Measurements from ENCODE around the gene TOX3.

Gene TOX3

DNA sequence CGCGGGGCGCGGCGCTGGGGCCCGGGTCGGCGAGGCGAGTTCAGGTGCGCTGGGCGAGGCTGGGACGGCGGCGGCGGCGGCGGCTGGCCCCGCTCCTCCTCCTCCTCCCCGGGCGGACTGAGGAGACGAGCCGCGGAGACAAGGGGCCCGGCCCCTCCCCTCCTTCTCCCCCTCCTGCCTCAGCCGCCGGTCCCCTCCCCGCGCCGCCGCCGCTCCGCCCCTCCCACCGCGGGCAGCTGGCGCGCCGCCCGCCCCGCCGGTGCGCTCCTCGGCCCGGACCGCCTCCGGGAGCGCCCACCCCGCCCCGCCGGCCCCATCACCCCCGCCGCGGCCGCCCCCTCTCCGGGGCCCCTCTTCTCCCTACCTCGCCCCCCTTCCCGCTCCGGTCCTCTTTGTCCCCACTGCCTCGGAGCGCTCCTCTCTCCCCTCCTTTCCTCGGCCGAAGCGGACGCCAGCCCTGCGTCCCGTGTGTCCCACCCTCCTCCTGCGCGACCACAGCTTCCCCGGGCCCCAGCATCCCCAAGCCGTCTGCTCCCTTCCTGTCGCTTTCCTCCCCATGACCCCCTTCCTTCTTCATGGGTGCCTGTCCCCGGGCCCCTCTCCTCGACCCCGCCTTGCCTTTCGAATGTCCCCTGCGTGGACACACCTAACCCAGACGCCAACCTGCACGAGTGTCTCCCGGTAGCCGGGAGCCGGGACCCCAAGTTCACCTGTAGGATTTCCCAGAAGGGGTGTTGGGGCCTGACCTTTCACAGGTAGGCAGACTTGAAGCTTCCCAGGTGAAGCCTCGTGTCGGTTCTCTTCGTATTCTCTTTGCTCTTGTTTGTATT, at the start of gene TOX3:
TSS of gene TOX3 (minus strand) at position 140 of the 830 bp plus-strand sequence. CDS start 420 bp downstream, outside the sequence.
- H3K27me3 ChIP-seq (ENCODE audit: control insufficient read depth in 2 of 2, insufficient read depth in 2 of 2, low read length in 2 of 2): no peaks in the 10 kb centered on the region
- peak within 1 kb of the TSS; percentile 70 to 90 for H3K9ac ChIP-seq (ENCODE audit: low read depth in 1 of 2, low read length in 2 of 2)

DNA sequence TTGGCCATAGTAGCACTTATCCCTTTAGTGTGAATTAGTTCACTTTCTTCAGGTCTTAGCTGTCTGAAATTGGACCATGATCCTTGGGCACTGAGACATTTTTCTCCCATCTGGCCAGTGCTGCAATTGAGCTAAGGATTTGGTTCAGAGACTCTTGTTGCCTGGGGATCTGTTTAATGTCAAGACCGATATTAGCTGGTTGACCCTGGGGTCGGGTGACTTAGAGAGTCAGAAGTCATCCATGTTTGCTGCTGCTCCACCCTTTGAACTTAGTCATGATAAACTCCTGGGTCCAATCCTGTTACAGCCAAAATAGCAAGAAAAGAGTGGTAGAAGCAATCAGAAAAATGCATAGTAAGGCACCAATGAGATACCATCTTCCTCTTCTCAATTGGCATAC, 45.8 kb upstream of the TOX3 start:
- H3K4me1 ChIP-seq (ENCODE audit: control insufficient read depth in 2 of 2, insufficient read depth in 2 of 2, low read length in 2 of 2): no peaks in the 10 kb centered on the region
- no peaks in the 10 kb centered on the region for H3K27me3 ChIP-seq (ENCODE audit: control insufficient read depth in 2 of 2, insufficient read depth in 2 of 2, low read length in 2 of 2)
- no peaks in the 10 kb centered on the region for H3K36me3 ChIP-seq (ENCODE audit: control insufficient read depth in 2 of 2, insufficient read depth in 2 of 2, low read length in 2 of 2)
- no peaks in the 10 kb centered on the region for H3K9me3 ChIP-seq (ENCODE audit: control insufficient read depth in 2 of 2, low read length in 2 of 2)
- no peak overlapping the region for H3K27ac ChIP-seq (ENCODE audit: low read depth in 2 of 2, low read length in 2 of 2)
- no peak overlapping the region for H3K9ac ChIP-seq (ENCODE audit: low read depth in 1 of 2, low read length in 2 of 2)
- H3K4me3 ChIP-seq (ENCODE audit: low read length in 2 of 2): no peak overlapping the region

More for the DNA sequence above, at the start of gene TOX3:
- H3K4me1 ChIP-seq (ENCODE audit: control insufficient read depth in 2 of 2, insufficient read depth in 2 of 2, low read length in 2 of 2): peaks cover 5 to 19% of the 10 kb centered on the region in 2 donors
- H3K9me3 ChIP-seq (ENCODE audit: control insufficient read depth in 2 of 2, low read length in 2 of 2): no peaks in the 10 kb centered on the region
- H3K27ac ChIP-seq (ENCODE audit: low read depth in 2 of 2, low read length in 2 of 2): peak within 1 kb of the TSS; percentile 71 to 85
- peak within 1 kb of the TSS; percentile 82 to 91 for H3K4me3 ChIP-seq (ENCODE audit: low read length in 2 of 2)
- H3K36me3 ChIP-seq (ENCODE audit: control insufficient read depth in 2 of 2, insufficient read depth in 2 of 2, low read length in 2 of 2): no peaks in the 10 kb centered on the region

DNA sequence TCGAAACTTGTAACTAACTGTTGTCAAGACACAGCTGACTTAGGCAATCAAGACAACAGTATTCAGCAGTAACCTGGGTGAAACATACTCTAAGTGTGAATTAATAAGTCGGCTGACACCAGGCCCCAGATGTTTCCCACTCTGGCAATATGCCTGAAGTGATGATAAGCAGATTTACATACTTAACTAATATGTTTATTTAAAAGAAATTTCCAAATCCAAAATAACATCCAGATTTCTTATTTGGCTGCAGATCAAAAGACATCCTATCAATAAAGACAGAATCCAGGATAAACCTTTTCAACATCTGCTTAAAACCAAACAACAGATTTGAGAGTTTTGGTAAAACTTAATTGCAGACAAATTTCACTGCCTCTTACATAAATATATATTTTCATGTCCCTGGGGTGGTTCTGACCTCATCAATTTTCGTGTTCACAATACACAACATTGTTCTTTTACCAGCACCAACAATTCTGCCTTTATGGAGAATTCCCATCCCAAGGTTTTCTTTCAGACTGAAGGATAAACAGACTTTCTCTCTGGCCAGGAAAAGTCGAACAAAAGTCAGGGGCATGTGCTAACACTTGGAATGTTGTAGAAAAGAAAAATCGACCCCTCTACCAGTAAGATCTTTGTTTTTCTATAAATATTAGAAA, 45.1 kb upstream of the TOX3 start:
- no peaks in the 10 kb centered on the region for H3K9me3 ChIP-seq (ENCODE audit: control insufficient read depth in 2 of 2, low read length in 2 of 2)
- H3K9ac ChIP-seq (ENCODE audit: low read depth in 1 of 2, low read length in 2 of 2): no peak overlapping the region
- H3K27ac ChIP-seq (ENCODE audit: low read depth in 2 of 2, low read length in 2 of 2): no peak overlapping the region
- no peaks in the 10 kb centered on the region for H3K27me3 ChIP-seq (ENCODE audit: control insufficient read depth in 2 of 2, insufficient read depth in 2 of 2, low read length in 2 of 2)
- H3K4me1 ChIP-seq (ENCODE audit: control insufficient read depth in 2 of 2, insufficient read depth in 2 of 2, low read length in 2 of 2): no peaks in the 10 kb centered on the region
- no peak overlapping the region for H3K4me3 ChIP-seq (ENCODE audit: low read length in 2 of 2)
- H3K36me3 ChIP-seq (ENCODE audit: control insufficient read depth in 2 of 2, insufficient read depth in 2 of 2, low read length in 2 of 2): no peaks in the 10 kb centered on the region

DNA sequence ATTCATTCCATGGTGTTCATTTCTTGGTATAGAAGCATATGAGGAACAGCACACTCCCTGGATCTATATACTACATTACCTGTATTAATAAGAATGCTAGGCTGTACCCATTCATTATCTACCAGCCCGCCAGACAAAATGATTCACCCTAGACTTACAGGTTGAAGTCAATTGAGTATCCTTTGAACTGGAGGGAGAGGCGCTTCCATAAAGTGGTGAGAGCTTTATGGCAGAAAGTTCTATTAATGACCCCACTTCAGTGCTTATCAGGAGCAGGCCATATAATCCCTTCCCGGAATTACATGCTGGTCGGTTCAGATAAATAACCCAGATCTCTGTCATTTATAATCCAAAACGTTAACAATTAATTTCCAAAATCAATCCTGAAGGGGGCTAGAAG, 44.5 kb upstream of the TOX3 start:
- no peak overlapping the region for H3K27ac ChIP-seq (ENCODE audit: low read depth in 2 of 2, low read length in 2 of 2)
- H3K4me3 ChIP-seq (ENCODE audit: low read length in 2 of 2): no peak overlapping the region
- H3K4me1 ChIP-seq (ENCODE audit: control insufficient read depth in 2 of 2, insufficient read depth in 2 of 2, low read length in 2 of 2): no peaks in the 10 kb centered on the region
- H3K36me3 ChIP-seq (ENCODE audit: control insufficient read depth in 2 of 2, insufficient read depth in 2 of 2, low read length in 2 of 2): no peaks in the 10 kb centered on the region
- no peaks in the 10 kb centered on the region for H3K9me3 ChIP-seq (ENCODE audit: control insufficient read depth in 2 of 2, low read length in 2 of 2)
- H3K9ac ChIP-seq (ENCODE audit: low read depth in 1 of 2, low read length in 2 of 2): no peak overlapping the region
- no peaks in the 10 kb centered on the region for H3K27me3 ChIP-seq (ENCODE audit: control insufficient read depth in 2 of 2, insufficient read depth in 2 of 2, low read length in 2 of 2)

DNA sequence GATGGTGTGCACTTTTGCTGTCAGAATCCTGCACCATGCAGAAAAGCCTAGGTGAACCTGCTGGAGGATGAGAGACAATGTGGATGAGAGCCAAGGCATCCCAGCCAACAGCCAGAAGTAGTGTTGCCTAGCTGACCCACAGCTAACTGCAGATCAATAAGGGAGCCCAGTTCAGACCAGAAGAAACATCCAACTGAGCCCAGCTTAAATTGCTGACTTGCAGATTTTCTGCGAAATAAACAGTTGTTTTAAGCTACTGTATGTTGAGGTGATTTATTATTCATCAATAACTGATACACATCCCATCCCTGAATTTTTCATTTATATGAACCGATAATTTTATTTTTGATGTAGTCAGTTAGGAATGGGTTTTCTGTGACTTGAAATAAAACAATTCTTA, 39.2 kb upstream of the TOX3 start:
- Histone ChIP-seq H3K27me3 (ENCODE audit: control insufficient read depth in 2 of 2, insufficient read depth in 2 of 2, low read length in 2 of 2) (no peaks in the 10 kb centered on the region), H3K9ac (ENCODE audit: low read depth in 1 of 2, low read length in 2 of 2) (no peak overlapping the region), H3K4me1 (ENCODE audit: control insufficient read depth in 2 of 2, insufficient read depth in 2 of 2, low read length in 2 of 2) (no peaks in the 10 kb centered on the region), H3K9me3 (ENCODE audit: control insufficient read depth in 2 of 2, low read length in 2 of 2) (no peaks in the 10 kb centered on the region), H3K4me3 (ENCODE audit: low read length in 2 of 2) (no peak overlapping the region), H3K36me3 (ENCODE audit: control insufficient read depth in 2 of 2, insufficient read depth in 2 of 2, low read length in 2 of 2) (no peaks in the 10 kb centered on the region), H3K27ac (ENCODE audit: low read depth in 2 of 2, low read length in 2 of 2) (no peak overlapping the region)

DNA sequence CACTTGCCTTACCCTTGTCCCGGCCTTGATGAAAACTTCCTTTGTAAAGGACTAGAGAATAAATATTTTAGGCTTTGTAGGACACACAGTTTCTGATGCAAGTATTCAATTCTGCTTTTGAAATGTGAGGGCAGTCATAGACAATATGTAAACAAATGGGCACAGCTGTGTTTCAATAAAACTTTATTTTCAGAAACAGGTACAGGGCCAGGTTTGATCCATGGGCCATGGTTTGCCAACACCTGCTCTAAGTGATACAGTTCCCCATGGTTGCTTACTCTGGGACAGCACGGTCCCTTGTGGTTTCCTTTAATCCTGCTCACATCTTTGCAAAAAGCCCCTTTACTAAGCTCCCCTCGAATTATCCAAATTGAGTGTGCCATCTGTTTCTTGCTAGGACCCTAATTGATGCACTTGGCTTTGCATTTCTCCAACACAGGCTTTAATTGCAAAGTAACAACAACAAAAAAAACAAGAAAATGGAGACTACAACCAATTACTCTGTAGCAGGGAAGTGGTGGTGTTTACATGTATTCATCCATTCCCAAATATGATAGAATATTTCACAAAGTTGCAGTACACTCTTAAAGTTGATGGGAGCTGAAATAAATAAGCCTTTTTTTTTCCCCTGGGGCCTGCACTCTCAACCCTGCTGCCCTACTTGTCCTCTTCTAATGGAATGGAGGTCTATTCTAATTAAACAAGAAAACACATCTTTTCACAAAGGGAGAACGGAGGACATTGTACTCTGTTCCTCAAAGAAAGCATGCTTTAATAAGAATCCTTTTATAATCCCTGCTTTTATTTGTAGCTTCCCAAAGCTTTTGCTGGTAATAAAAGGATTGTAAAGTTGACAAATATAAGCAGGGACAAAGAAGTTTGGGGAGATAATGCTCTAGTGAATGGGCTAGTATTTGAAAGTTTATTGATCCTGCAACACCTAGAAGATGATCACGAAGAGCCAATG, 37.7 kb upstream of the TOX3 start:
- no peaks in the 10 kb centered on the region for H3K9me3 ChIP-seq (ENCODE audit: control insufficient read depth in 2 of 2, low read length in 2 of 2)
- H3K4me3 ChIP-seq (ENCODE audit: low read length in 2 of 2): no peak overlapping the region

DNA sequence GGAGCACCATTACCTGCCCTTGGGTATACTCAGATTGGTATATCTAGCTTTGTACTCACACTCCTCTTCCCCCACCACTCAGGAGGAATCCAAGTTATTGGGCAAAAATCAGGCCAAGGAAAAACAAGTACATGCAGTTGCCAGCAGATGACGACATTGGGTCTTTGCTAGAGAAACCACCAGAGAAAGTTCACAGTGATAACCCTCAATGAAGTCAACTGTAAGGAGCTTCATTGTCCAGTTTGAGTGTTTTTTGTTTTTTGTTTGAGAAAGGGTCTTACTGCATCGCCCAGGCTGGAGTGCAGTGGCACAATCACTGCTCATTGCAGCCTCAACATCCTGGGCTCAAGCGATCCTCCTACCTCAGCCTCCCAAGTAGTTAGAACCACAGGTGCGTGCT, 34.6 kb upstream of the TOX3 start:
- Histone ChIP-seq H3K27me3 (ENCODE audit: control insufficient read depth in 2 of 2, insufficient read depth in 2 of 2, low read length in 2 of 2) (no peaks in the 10 kb centered on the region), H3K9ac (ENCODE audit: low read depth in 1 of 2, low read length in 2 of 2) (no peak overlapping the region), H3K4me1 (ENCODE audit: control insufficient read depth in 2 of 2, insufficient read depth in 2 of 2, low read length in 2 of 2) (peaks cover 0 to 11% of the 10 kb centered on the region in 2 donors), H3K27ac (ENCODE audit: low read depth in 2 of 2, low read length in 2 of 2) (no peak overlapping the region), H3K4me3 (ENCODE audit: low read length in 2 of 2) (no peak overlapping the region), H3K9me3 (ENCODE audit: control insufficient read depth in 2 of 2, low read length in 2 of 2) (no peaks in the 10 kb centered on the region), H3K36me3 (ENCODE audit: control insufficient read depth in 2 of 2, insufficient read depth in 2 of 2, low read length in 2 of 2) (no peaks in the 10 kb centered on the region)

More for the DNA sequence above, 37.7 kb upstream of the TOX3 start:
- Histone ChIP-seq H3K27ac (ENCODE audit: low read depth in 2 of 2, low read length in 2 of 2) (no peak overlapping the region), H3K4me1 (ENCODE audit: control insufficient read depth in 2 of 2, insufficient read depth in 2 of 2, low read length in 2 of 2) (no peaks in the 10 kb centered on the region), H3K36me3 (ENCODE audit: control insufficient read depth in 2 of 2, insufficient read depth in 2 of 2, low read length in 2 of 2) (no peaks in the 10 kb centered on the region), H3K27me3 (ENCODE audit: control insufficient read depth in 2 of 2, insufficient read depth in 2 of 2, low read length in 2 of 2) (no peaks in the 10 kb centered on the region), H3K9ac (ENCODE audit: low read depth in 1 of 2, low read length in 2 of 2) (no peak overlapping the region)

DNA sequence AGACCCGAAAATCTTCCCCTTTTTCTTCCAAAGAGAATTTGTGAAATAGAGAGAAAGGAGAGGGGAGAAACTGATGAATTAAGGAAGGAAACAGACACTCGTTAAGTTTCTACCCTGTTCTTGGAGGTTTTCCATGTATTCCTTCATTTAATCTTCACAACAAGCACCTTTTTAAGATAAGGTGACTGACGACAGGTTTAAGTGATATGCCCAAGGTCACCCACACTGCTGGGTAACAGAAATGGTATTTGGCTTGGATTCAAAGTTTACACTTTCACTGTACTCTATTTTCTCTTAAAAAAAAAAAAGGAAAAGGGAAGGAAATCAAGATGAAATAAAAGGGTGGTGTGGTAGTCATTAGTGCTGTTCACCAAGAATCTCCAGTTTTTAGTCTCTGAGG, 33.5 kb upstream of the TOX3 start:
- Histone ChIP-seq H3K27ac (ENCODE audit: low read depth in 2 of 2, low read length in 2 of 2) (no peak overlapping the region), H3K36me3 (ENCODE audit: control insufficient read depth in 2 of 2, insufficient read depth in 2 of 2, low read length in 2 of 2) (no peaks in the 10 kb centered on the region), H3K4me3 (ENCODE audit: low read length in 2 of 2) (no peak overlapping the region), H3K4me1 (ENCODE audit: control insufficient read depth in 2 of 2, insufficient read depth in 2 of 2, low read length in 2 of 2) (peaks cover 0 to 20% of the 10 kb centered on the region in 2 donors), H3K27me3 (ENCODE audit: control insufficient read depth in 2 of 2, insufficient read depth in 2 of 2, low read length in 2 of 2) (no peaks in the 10 kb centered on the region), H3K9me3 (ENCODE audit: control insufficient read depth in 2 of 2, low read length in 2 of 2) (no peaks in the 10 kb centered on the region), H3K9ac (ENCODE audit: low read depth in 1 of 2, low read length in 2 of 2) (no peak overlapping the region)

DNA sequence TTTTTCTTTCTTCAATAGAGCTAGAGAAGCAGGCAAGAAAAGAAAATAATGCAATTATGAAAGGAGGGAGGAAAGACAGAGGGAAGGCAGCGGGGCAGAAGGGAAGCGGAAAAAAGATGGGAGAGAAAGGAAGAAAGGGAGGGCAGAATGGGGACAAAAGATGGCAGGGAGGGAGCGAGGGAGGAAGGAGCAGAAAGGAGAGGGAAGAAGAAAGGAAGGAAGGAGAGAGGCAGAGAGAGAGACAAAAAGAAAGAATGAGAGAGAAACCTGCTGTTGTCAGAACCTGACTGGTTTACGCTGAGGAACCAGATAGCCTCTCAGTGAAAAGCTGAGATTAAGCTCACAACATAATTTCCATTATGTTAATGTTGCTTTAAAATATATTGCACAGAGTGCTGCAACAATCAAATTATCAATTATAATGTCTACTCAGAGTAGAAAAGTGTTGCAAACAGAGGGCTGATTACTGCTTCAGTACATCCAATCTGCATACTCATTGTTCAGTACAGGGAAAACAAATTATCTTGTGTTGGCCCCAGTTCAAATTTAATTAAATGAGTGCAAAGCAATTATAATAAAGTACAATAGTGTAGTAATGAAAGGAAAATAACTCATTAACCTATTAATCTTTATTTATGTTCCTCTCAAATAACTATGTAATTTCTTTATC, 32.0 kb upstream of the TOX3 start:
- Histone ChIP-seq H3K36me3 (ENCODE audit: control insufficient read depth in 2 of 2, insufficient read depth in 2 of 2, low read length in 2 of 2) (no peaks in the 10 kb centered on the region), H3K4me1 (ENCODE audit: control insufficient read depth in 2 of 2, insufficient read depth in 2 of 2, low read length in 2 of 2) (peaks cover 7 to 33% of the 10 kb centered on the region in 2 donors), H3K9me3 (ENCODE audit: control insufficient read depth in 2 of 2, low read length in 2 of 2) (no peaks in the 10 kb centered on the region), H3K9ac (ENCODE audit: low read depth in 1 of 2, low read length in 2 of 2) (no peak overlapping the region), H3K27ac (ENCODE audit: low read depth in 2 of 2, low read length in 2 of 2) (peak overlapping the region; percentile 58 to 60), H3K27me3 (ENCODE audit: control insufficient read depth in 2 of 2, insufficient read depth in 2 of 2, low read length in 2 of 2) (no peaks in the 10 kb centered on the region), H3K4me3 (ENCODE audit: low read length in 2 of 2) (no peak overlapping the region)

All from mucosa of rectum (tissue), 2 donors.